B cell (primary cell): ENCODE results near the gene IGF1R. TPM values are rescaled to one million over a fixed set of nuclear protein-coding genes. Genes with fewer than 3 reads are reported as not detected.

Experiments used
- ATAC-seq: fragments of 200-7000 bp; cut with Tn5 transposase; one replicate; pipeline ENCODE4 v1.10.0; 2021; ENCODE audit warnings: low read depth, mild to moderate bottlenecking, moderate number of reproducible peaks, moderate library complexity
- CTCF ChIA-PET: fragments of 350-600 bp; sonication (Branson Sonifier 250); formaldehyde crosslinking; loops from one replicate; lab custom pipeline; 2021; ENCODE audit warnings: antibody characterized with exemption, inconsistent platforms; lab: Charles Lee
- POLR2A ChIA-PET: fragments of 350-600 bp; sonication (Branson Sonifier 250); formaldehyde crosslinking; loops from one replicate; lab custom pipeline; 2021; ENCODE audit warnings: antibody characterized with exemption; lab: Charles Lee
- DNase-seq: peaks from one replicate; pipeline ENCODE4 v3.0.0; 2013
- H2AFZ ChIP-seq: 2 replicates; pipeline ENCODE4 v1.6.1; 2012; ENCODE audit warnings: mild to moderate bottlenecking, low read depth, low read length; ENCODE audit not compliant: insufficient read depth, poor library complexity, severe bottlenecking
- H3K27ac ChIP-seq, 2 donors: 1 replicate in 1 of 2; 2 replicates in 1 of 2; pipeline ENCODE4 v1.5.1; 2012 to 2013; ENCODE audit warnings: low read length in 2 of 2, mild to moderate bottlenecking in 2 of 2, moderate library complexity in 1 of 2
- H3K27me3 ChIP-seq, 4 experiments: fragments of 200-600 bp in 1 of 4; sonication (generic) in 1 of 4; replicated peaks in 1 of 4; 1 replicate in 2 of 4; 2 replicates in 2 of 4; pipeline versions ENCODE4 v1.6.1 to v1.7.0; 2013 to 2016; ENCODE audit warnings: low read length in 3 of 4, mild to moderate bottlenecking in 2 of 4, mixed read lengths in 1 of 4, moderate library complexity in 1 of 4; ENCODE audit not compliant: insufficient read depth in 4 of 4, control insufficient read depth in 3 of 4; ENCODE audit errors: control extremely low read depth in 1 of 4
- H3K36me3 ChIP-seq, 2 experiments: replicated peaks in 1 of 2; 1 replicate in 1 of 2; 2 replicates in 1 of 2; pipeline versions ENCODE4 v1.6.1 to v1.7.1; 2013; ENCODE audit warnings: low read length in 1 of 2; ENCODE audit not compliant: insufficient read depth in 2 of 2, control insufficient read depth in 1 of 2; ENCODE audit errors: control extremely low read depth in 1 of 2, extremely low read depth in 1 of 2
- H3K4me1 ChIP-seq, 2 donors: fragments of 200-600 bp in 1 of 2; sonication (generic) in 1 of 2; 1 replicate in 1 of 2; 2 replicates in 1 of 2; pipeline versions ENCODE4 v1.5.1 to v1.6.1; 2013 to 2017; ENCODE audit warnings: low read length in 2 of 2; ENCODE audit not compliant: control insufficient read depth in 2 of 2, insufficient read depth in 2 of 2
- H3K4me2 ChIP-seq: replicated peaks from 2 replicates; pipeline ENCODE3; 2012; ENCODE audit warnings: mild to moderate bottlenecking, low read depth, low read length; ENCODE audit not compliant: poor library complexity, severe bottlenecking
- H3K4me3 ChIP-seq, 5 experiments: fragments of 200-600 bp in 1 of 5; sonication (generic) in 1 of 5; 1 replicate in 3 of 5; 2 replicates in 2 of 5; pipeline versions ENCODE4 v1.5.1 to v1.7.0; 2011 to 2016; ENCODE audit warnings: low read length in 4 of 5, mild to moderate bottlenecking in 4 of 5, low read depth in 2 of 5, control low read depth in 1 of 5, moderate library complexity in 1 of 5; ENCODE audit not compliant: insufficient read depth in 1 of 5; ENCODE audit errors: control extremely low read depth in 1 of 5, extremely low read depth in 1 of 5
- H3K79me2 ChIP-seq: fragments of 200-600 bp; sonication (generic); one replicate; pipeline ENCODE4 v1.6.0; 2016; ENCODE audit warnings: low read length; ENCODE audit not compliant: control insufficient read depth, insufficient read depth
- H3K9ac ChIP-seq: fragments of 200-600 bp; sonication (generic); 2 replicates; pipeline ENCODE4 v1.6.1; 2017; ENCODE audit warnings: mild to moderate bottlenecking, low read length, moderate library complexity
- H3K9me3 ChIP-seq, 3 donors: one replicate each; pipeline versions ENCODE4 v1.6.1 to v1.7.1; 2013; ENCODE audit warnings: low read length in 2 of 3; ENCODE audit not compliant: control insufficient read depth in 2 of 3, insufficient read depth in 1 of 3; ENCODE audit errors: control extremely low read depth in 1 of 3
- H4K20me1 ChIP-seq: 2 replicates; pipeline ENCODE4 v1.6.0; 2012; ENCODE audit warnings: mild to moderate bottlenecking, low read length; ENCODE audit not compliant: insufficient read depth, control insufficient read depth, poor library complexity, severe bottlenecking
- H3K27ac Mint-ChIP-seq: one replicate; pipeline ENCODE4 v1.8.0; 2021; ENCODE audit warnings: mixed read lengths
- H3K27me3 Mint-ChIP-seq: one replicate; pipeline ENCODE4 v1.8.0; 2021; ENCODE audit warnings: mixed read lengths
- H3K4me1 Mint-ChIP-seq: one replicate; pipeline ENCODE4 v1.8.0; 2021; ENCODE audit warnings: mixed read lengths
- H3K4me3 Mint-ChIP-seq: one replicate; pipeline ENCODE4 v1.8.0; 2021; ENCODE audit warnings: mixed read lengths
- H3K9me3 Mint-ChIP-seq: one replicate; pipeline ENCODE4 v1.8.0; 2022; ENCODE audit warnings: mixed read lengths; ENCODE audit not compliant: insufficient read depth
- EZH2 ChIP-seq: IDR thresholded peaks from 2 replicates; pipeline ENCODE4 v1.6.1; 2012; ENCODE audit warnings: borderline replicate concordance, low read depth, mild to moderate bottlenecking, moderate library complexity, low read length; ENCODE audit not compliant: insufficient read depth, poor library complexity, severe bottlenecking
- WGBS: methylation state at CpG from one replicate; pipeline ENCODE4 v1.1.5; 2013; ENCODE audit warnings: missing lambda C conversion rate; ENCODE audit not compliant: insufficient coverage; 5-methylcytosine and 5-hydroxymethylcytosine counted together
- intact Hi-C: fragments of 100-400 bp; cut with micrococcal nuclease; formaldehyde crosslinking; loops from one replicate; pipeline ENCODE4 v1.10.0; 2022
- polyA plus RNA-seq: library from polyadenylated mRNA; depleted of rRNA; stranded (reverse); fragments of >200 nt; gene quantifications from 2 replicates; pipeline ENCODE4 v1.2.3, GENCODE V29; 2012
- total RNA-seq, 2 donors: library from RNA; stranded (reverse); fragments of 120-200 nt in 1 of 2; gene quantifications; 1 replicate in 1 of 2; 2 replicates in 1 of 2; pipeline versions ENCODE4 v1.2.3 to v1.2.4, GENCODE V29; 2013 to 2022
- TF ChIP-seq, protein P1 (sequence below): fragments of 200-600 bp; IDR thresholded peaks from one replicate; pipeline ENCODE4 v1.8.0; 2022; ENCODE audit warnings: antibody characterized with exemption, mild to moderate bottlenecking

Gene IGF1R
- total and polyA plus RNA-seq, 2 donors (not counting 1 experiment from before 2014, with no cell fraction given) = 5.4 to 23.1 TPM

DNA sequence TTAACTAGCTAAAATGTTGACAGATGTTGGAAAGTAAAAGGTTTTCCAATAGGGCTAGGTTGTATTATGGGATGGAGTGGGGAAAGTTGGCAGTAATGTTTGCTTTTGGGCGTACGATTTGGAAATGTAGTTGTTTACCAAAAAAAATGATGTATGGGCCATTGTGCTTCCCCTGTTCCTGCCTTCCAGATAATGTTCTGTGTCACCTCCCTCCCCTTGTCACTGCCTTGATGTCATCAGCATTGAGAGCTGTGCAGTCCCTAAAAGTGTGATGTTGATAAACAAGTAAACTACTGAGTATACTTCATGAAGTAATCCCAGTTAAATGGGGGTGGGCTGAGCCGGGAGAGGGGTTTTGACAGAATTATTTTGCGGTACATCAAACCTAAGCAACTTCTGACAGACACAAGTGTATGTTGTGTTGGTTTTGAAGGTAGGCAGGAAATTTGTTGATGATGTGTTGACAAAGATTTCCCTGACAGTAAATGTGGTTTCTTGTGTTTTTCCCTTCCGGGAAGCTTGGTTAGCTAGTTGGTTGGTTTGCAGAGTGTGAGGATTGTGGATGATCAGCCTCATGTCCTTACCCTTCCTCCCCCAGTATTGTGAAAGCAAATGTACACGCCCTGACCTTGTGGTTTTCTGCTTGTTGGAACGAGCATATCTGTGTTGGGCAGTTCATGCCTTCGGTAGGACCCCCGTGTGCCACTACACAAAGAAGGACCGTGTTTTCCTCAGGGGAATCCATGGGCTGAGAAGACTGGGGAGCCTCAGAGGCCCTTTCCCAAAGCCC, 271.9 kb downstream of the IGF1R start:
- intact Hi-C loops = no loop called here
- H4K20me1 ChIP-seq = no peaks in the 10 kb centered on the region
- H3K27ac ChIP-seq = no peak overlapping the region
- H3K9ac ChIP-seq = no peak overlapping the region
- no peaks in the 10 kb centered on the region for H3K9me3 ChIP-seq
- peaks cover 2 to 24% of the 10 kb centered on the region in 2 experiments for H3K36me3 ChIP-seq
- Mint-ChIP-seq H3K27me3 (no peaks in the 10 kb centered on the region), H3K9me3 (no peaks in the 10 kb centered on the region), H3K4me1 (peaks cover 4% of the 10 kb centered on the region), H3K4me3 (no peak overlapping the region), H3K27ac (no peak overlapping the region)
- no peak for TF ChIP-seq EZH2
- TF ChIP-seq, protein P1, sequence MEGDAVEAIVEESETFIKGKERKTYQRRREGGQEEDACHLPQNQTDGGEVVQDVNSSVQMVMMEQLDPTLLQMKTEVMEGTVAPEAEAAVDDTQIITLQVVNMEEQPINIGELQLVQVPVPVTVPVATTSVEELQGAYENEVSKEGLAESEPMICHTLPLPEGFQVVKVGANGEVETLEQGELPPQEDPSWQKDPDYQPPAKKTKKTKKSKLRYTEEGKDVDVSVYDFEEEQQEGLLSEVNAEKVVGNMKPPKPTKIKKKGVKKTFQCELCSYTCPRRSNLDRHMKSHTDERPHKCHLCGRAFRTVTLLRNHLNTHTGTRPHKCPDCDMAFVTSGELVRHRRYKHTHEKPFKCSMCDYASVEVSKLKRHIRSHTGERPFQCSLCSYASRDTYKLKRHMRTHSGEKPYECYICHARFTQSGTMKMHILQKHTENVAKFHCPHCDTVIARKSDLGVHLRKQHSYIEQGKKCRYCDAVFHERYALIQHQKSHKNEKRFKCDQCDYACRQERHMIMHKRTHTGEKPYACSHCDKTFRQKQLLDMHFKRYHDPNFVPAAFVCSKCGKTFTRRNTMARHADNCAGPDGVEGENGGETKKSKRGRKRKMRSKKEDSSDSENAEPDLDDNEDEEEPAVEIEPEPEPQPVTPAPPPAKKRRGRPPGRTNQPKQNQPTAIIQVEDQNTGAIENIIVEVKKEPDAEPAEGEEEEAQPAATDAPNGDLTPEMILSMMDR = no peak
- CTCF ChIA-PET = no interaction called here
- POLR2A ChIA-PET = no interaction called here
- no peak for ATAC-seq
- WGBS = 91% methylated on average over 6 of the region's 10 CpGs
- H2AFZ ChIP-seq = no peak overlapping the region
- H3K4me2 ChIP-seq = no peak overlapping the region
- DNase-seq = no peak
- H3K4me3 ChIP-seq = no peak overlapping the region
- no peaks in the 10 kb centered on the region for H3K27me3 ChIP-seq
- peaks cover 0 to 3% of the 10 kb centered on the region in 2 donors for H3K4me1 ChIP-seq
- no peaks in the 10 kb centered on the region for H3K79me2 ChIP-seq

DNA sequence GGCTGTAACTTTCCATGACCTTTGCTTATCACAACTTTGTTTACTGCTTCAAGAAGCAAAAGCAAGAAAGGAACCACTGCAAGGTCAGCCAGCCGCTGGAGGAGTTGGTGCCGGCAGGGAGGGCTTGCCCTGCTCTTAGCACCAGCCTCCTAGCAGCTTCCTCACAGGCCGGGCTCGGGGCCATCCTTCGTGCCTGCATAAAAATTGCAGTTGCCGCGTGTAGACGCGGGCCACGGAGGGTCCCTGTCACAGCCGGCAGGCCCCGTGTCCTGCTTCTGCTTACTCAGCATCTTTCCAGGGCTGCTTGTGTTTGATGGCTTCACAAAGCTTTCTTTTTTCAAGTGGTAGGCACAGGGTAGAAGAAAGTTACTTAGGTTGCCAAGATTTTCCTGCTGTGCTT, 274.8 kb downstream of the IGF1R start:
- no peak for ATAC-seq
- Histone ChIP-seq H3K4me2 (no peak overlapping the region), H3K4me3 (no peak overlapping the region), H4K20me1 (no peaks in the 10 kb centered on the region), H3K9me3 (no peaks in the 10 kb centered on the region), H3K27ac (no peak overlapping the region), H3K36me3 (peaks cover 2 to 16% of the 10 kb centered on the region in 2 experiments), H3K79me2 (no peaks in the 10 kb centered on the region), H3K4me1 (no peaks in the 10 kb centered on the region), H2AFZ (no peak overlapping the region), H3K9ac (no peak overlapping the region), H3K27me3 (no peaks in the 10 kb centered on the region)
- WGBS = 92% methylated on average over 12 of the region's 12 CpGs
- intact Hi-C loops = no loop called here
- ChIA-PET POLR2A (no interaction called here), CTCF (no interaction called here)
- H3K27ac Mint-ChIP-seq = no peak overlapping the region
- no peak overlapping the region for H3K4me3 Mint-ChIP-seq
- H3K27me3 Mint-ChIP-seq = no peaks in the 10 kb centered on the region
- no peak for DNase-seq
- no peak for TF ChIP-seq EZH2
- TF ChIP-seq, protein P1 = no peak
- H3K9me3 Mint-ChIP-seq = no peaks in the 10 kb centered on the region
- H3K4me1 Mint-ChIP-seq = no peaks in the 10 kb centered on the region
